HCEC 1CT (cell line): Measurements from ENCODE around the gene ADARB2.
"Not testable (repeated sequence)": the region's sequence is repeated elsewhere in the genome, so short reads cannot be mapped to it uniquely, and the experiment has no call there.

Experiments
- DNase-seq: peaks from one replicate; pipeline ENCODE4 v3.0.0-alpha.2; 2017

ADARB2 gene

GRCh38 chr10:1230592-1231275 lies 506.6 kb downstream of the ADARB2 start:
- no peak for DNase-seq

- no peak for DNase-seq
These were observed 507.2 kb downstream of the ADARB2 start for GRCh38 chr10:1230138-1230537.

GRCh38 chr10:1229574-1229973 lies 507.8 kb downstream of the ADARB2 start:
- no peak for DNase-seq

- no peak for DNase-seq
These were observed 508.2 kb downstream of the ADARB2 start for GRCh38 chr10:1229116-1229515.

GRCh38 chr10:1228467-1228975 lies 508.8 kb downstream of the ADARB2 start:
- no peak for DNase-seq

- DNase-seq: no peak
These were observed 509.6 kb downstream of the ADARB2 start for GRCh38 chr10:1227510-1228402.

- DNase-seq: not testable (repeated sequence)
These were observed 510.4 kb downstream of the ADARB2 start for GRCh38 chr10:1226907-1227306.

GRCh38 chr10:1219874-1220273 lies 517.5 kb downstream of the ADARB2 start:
- not testable (repeated sequence) for DNase-seq

GRCh38 chr10:1217661-1218060 lies 519.7 kb downstream of the ADARB2 start:
- DNase-seq: no peak

- no peak for DNase-seq
These were observed 520.1 kb downstream of the ADARB2 start for GRCh38 chr10:1217237-1217587.

- no peak for DNase-seq
These were observed 520.6 kb downstream of the ADARB2 start for GRCh38 chr10:1216574-1217236.

- DNase-seq: no peak
These were observed 521.3 kb downstream of the ADARB2 start for GRCh38 chr10:1215862-1216573.

GRCh38 chr10:1214882-1215540 lies 522.3 kb downstream of the ADARB2 start:
- no peak for DNase-seq

- no peak for DNase-seq
These were observed 523.2 kb downstream of the ADARB2 start for GRCh38 chr10:1214071-1214675.

GRCh38 chr10:1213252-1214070 lies 523.9 kb downstream of the ADARB2 start:
- no peak for DNase-seq

GRCh38 chr10:1212571-1213141 lies 524.7 kb downstream of the ADARB2 start:
- DNase-seq: no peak

GRCh38 chr10:1211844-1212570 lies 525.3 kb downstream of the ADARB2 start:
- no peak for DNase-seq

- DNase-seq: no peak
These were observed 526.7 kb downstream of the ADARB2 start for GRCh38 chr10:1210667-1211066.

GRCh38 chr10:1209355-1209979 lies 527.9 kb downstream of the ADARB2 start:
- DNase-seq: no peak
